DMS153 (cell line): ENCODE measurements around the gene FAM167B.

Experiments used
- DNase-seq: peaks from one replicate; lab custom pipeline; 2025; lab: John Stamatoyannopoulos, UW

FAM167B gene

DNA sequence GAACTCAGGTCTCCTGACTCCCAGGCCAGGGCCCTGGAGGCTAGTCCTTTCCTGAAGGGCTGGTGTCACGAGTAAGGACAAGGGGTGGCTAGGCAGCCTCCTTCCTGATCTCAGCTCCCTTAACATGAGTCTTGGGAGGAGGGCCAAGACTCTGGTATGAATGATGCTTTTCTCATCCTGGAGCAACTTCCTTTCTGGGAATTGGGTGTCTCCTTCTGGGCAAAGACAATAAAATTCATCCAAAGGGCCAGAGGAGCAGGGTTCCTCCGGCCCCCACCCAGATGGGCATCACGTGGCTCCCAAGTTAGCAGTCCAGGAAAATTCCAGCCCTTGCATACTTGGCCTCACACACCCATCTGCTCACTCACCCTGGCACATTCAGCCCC is at the start of gene FAM167B:
FAM167B (plus strand) TSS at position 335 of the 386 bp plus-strand sequence. CDS start 200 bp downstream, outside the sequence.
- no peak for DNase-seq

DNA sequence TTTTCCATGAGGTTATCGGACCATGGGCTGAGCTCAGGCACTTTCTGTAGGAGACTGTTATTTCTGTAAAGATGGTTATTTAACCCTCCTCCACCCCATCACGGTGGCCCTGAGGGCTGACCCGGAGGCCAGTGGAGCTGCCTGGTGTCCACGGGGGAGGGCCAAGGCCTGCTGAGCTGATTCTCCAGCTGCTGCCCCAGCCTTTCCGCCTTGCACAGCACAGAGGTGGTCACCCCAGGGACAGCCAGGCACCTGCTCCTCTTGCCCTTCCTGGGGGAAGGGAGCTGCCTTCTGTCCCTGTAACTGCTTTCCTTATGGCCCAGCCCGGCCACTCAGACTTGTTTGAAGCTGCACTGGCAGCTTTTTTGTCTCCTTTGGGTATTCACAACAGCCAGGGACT is 49.2 kb upstream of the FAM167B start:
- no peak for DNase-seq

GRCh38 chr1:32198237-32199042 is 48.6 kb upstream of the FAM167B start:
- DNase-seq: no peak

DNA sequence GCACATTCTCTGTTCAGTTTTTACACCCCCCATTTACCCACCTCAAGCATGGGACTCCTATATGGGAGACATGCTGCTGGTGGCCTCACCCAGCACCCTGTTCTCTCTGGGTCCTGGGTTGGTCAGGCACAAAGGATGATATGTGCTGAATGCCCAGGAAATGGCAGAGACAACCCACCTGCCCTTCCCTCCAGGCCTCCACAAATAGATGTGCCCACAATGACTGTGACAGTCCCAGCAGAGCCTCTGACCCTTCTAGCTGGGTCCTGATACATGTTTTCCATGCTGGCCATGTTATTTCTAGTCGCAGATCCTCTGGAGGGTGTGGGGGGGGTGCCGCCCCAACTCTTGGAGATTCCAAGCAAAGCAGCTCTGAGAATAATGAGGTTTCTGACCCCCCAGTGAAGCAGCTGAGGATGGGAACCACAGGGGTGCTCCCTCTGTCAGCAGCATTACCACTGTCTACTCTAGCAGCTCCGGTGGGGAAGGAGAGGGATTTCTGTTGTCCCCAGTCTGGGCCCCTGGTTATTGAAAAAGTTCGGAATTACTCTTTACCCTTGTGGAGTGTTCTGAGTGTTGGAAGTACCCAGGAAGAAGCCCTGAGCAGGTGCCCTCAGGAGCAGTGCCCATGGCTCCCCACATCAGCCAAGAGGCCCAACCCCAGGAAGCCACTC is 47.8 kb upstream of the FAM167B start:
- DNase-seq: no peak

DNA sequence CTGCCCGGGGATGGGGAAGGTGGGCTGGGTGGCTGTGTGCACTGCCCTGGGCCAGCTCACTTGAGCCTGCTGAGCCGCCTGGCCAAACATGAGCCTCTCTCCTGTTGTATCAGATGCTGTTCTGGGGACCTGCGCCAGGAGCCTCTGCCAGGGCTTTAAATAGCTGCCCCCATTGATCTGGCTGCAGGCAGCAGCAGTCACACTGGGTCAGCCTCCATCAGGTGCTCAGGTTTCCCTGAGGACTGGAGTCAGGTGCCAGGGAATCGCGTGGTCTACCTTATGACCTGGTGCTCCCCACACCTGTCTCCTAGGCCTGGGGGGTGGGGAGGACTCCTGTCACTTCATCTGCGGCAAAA is 47.3 kb upstream of the FAM167B start:
- peak; percentile 38 for DNase-seq

DNA sequence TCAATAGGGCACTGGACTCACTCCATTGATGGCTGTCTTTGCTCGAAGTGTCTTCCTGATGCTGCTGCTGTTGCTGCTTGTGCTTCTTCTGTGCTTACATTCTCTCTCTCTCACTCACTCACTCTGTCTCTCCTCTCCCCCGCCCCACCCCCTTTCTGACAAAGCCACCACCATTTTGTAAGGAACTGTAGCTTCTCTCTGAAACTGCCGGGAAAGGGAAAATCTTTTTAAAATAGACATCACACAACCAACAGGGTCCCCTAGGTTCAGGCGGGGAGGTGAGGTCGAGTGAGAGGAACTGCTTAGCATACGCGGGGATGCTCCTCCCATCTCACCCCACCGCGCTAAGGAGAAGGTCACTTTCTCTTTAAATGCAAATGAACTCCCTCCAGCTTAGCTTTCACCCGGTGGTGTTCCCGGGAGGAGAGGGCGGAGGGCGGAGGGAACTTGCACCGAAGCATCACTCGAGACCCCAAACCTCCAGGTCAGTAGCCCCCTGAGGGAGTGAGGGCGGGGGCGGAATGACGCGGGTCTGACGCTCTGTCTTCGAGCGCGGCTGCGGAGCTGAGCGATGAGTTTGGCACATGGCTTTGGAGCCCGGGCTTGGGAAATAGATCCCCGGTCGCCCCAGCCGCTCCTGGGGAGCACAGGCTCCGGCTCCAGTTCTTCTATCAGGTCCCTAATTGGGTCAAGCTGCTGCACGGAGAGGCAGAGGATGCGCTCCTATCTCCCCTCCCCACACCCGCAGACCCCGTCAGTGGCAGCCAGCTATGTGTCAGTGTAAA is 46.6 kb upstream of the FAM167B start, which contains the start of gene CCDC28B:
CCDC28B (plus strand) TSS at position 370 of the 785 bp plus-strand sequence. CDS start 1,341 bp downstream, outside the sequence.
- DNase-seq: peak; percentile 67

DNA sequence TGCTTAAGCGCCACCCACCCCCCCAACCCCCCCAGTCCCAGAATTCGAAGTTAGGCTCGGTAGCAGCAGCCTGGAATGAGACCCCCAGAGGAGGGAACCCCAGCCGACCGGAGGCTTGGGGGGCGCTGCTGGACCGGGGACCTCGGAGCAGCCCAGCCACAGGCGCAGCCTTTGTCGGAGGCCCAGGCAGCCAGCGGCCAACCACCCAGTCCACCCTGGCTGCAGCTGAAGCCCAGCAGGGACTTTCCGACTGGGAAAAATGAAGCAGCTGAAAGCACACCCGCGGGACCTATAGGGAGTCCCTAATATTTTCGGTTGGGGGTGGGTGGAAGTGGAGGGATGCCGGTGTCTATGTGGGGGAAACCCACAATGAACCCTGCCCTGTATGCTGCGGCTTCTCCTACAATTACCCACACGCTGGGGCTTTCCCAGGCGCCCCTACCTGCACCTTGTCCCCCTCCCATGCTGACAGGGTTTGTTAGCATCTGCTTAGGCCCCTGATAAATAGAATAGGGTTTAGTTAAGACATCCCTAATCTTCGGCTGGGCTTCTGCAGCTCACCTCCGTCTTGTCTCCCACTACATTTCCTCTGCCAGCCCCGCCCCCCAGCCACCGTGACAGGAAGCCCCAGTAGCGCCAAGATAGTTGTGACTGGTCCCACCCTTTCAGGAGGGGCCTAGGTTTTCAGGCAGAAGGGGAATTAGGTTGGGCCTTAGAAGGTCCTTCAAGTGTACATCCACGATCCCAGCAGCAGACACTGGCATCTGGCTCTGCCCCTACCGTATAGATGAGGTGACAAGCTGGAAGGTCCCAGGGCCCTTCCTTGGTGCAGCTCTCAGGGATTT is 45.8 kb upstream of the FAM167B start:
- peak; percentile 21 for DNase-seq

DNA sequence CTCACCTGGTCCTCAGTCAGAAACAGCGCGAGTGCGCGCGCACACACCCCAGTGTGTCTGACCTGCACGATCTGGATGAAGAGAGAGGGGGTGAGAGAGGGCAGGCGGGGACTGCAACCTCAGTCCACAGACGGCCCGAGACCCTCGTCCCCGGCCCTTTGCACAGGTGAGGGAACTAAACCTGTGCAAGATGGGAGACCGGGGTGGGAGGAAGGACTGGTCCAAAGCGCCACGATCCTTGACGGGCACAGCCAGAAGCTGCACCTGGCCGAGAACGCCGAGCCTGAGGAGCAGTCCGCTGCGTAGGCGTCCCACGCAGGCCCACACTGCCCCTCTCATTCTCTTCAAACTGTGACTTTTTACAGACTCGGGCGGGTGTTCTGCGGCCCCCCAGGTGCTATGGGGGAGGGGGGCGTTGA is 42.1 kb upstream of the FAM167B start:
- DNase-seq: no peak

GRCh38 chr1:32205401-32206370 is 41.3 kb upstream of the FAM167B start, which contains the start of gene IQCC:
Gene IQCC, plus strand, starts transcription at chr1:32205671. Its CDS starts 11 bp downstream, at chr1:32205682.
- DNase-seq: peak; percentile 95

DNA sequence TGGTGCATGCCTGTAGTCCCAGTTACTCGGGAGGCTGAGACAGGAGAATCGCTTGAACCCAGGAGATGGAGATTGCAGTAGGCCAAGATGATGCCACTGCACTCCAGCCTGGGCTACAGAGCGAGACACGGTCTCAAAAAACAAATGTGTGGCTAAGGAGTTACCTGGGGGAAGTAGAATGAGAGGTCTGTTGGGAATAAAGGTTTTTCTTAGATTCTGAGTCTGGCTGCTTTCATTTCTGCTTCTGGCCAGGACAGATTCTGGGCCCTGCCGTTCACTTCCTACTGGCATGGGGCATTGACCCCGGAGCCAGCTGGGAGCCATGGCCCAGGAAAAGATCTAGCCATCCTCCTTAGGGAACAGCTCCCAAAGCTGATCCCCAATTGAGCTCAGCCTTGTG is 38.6 kb upstream of the FAM167B start:
- no peak for DNase-seq

DNA sequence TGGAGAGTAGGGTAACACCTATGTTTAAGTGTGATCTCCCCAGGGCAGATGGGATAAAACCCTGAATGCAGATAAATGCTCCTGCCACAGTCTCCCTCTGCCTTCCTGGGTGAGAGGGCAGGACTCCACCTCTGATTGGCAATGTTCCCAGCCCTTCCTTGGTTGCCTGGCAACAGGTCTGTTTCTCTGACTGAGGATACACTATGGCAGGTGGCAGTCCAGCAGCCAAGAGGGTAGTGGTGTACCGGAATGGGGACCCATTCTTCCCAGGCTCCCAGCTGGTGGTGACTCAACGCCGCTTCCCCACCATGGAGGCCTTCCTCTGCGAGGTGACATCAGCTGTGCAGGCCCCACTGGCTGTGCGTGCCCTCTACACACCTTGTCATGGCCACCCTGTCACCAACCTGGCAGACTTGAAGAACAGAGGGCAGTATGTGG is 38.1 kb upstream of the FAM167B start, which contains the start of gene DCDC2B:
DCDC2B (plus strand) TSS at position 199 of the 438 bp plus-strand sequence; CDS start at position 204, 5 bp downstream.
- DNase-seq: peak; percentile 99

- peak; percentile 95 for DNase-seq
Measured at GRCh38 chr1:32215629-32216480, 31.2 kb upstream of the FAM167B start.

DNA sequence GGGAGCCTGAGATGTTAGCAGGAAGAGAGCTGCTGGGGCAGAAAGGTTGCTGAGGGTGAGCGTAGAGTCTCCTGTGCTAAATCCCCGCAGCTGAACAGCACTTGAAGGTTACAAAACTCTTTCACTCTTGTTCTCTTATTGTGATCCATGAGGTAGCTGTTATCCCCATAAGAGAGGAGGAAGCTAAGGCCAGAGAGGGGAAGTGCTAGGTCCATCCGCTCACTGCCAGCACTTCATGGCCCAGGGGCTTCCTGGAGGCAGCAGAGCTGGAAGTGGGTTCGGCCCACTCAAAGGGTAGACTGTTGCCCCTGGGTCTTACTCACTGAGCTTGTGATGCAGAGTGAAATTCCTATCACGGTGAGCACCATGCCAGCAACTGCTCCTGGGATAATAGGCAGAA is 30.5 kb upstream of the FAM167B start:
- DNase-seq: no peak

- DNase-seq: no peak
Measured at GRCh38 chr1:32219022-32219421, 28.0 kb upstream of the FAM167B start.

DNA sequence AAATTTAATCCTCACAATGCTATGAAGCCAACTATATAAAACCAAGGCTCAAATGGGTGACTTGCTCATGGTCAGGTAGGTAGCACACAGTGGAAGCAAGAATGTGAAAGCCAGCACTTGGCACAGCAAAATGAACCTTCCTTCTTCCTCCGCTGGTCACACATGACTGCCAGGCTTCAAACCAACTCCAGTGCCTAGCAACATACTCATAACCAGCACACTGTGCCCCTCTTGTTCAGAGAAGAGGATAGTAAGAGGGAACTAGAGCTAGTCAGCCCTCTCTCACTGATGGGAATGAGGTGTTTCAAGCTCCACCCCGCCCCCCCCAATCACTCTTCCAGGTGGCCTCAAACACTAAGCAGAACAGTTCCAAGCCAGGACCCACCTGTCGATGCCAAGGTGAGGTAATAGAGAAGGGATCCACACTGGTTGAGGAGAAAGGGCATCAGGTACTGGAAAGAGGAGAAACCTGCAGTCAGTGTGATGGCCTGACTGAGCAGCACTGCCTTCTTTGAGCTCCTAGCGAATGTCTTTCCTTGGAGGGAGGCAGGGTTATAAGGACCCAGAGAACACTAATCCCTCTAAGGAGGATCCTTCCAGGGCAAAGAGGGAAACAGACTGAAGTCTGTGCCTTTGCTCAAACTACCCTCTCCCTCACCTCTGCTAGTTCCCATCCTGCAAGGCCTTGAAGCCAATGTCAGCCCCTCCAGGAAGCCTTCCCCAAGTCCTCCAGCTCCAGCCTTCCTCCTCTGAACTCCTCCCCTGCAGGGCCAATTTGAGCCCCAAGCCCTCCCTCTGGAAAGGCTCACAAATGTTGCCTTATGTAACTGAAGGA is 26.1 kb upstream of the FAM167B start:
- DNase-seq: no peak

DNA sequence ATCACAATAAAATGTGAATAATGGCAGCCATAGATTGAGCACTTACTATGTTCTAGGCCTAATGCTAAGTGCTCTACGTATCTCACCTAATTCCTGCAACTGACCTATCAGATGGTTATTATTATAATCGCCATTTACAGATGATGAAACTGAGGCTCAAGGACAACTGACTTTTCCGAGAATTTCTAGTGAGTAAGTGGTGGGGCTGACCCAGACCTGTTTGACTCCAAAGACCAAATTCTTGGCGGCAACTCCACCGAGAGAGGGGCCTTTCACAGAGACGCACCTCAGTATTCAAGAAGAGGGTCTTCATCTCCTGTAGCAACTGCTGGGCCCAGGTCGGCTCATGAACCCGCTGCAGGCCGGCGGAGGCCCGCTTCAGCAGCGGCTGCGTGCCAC is 25.4 kb upstream of the FAM167B start:
- no peak for DNase-seq

- DNase-seq: peak; percentile 94
Measured at GRCh38 chr1:32221980-32222755, 24.9 kb upstream of the FAM167B start, which contains the start of the genes EIF3I and TMEM234. Gene EIF3I, plus strand, starts transcription at chr1:32222407. Its CDS starts 35 bp downstream, at chr1:32222442. Gene TMEM234, minus strand, starts transcription at chr1:32222353. Its CDS starts 31 bp downstream, at chr1:32222322.
